Natural killer cell (primary cell): ENCODE measurements around the gene TMIE. TPM values are rescaled to one million over a fixed set of nuclear protein-coding genes. Genes with fewer than 3 reads are reported as not detected.
"Not testable (repeated sequence)": the region's sequence is repeated elsewhere in the genome, so short reads cannot be mapped to it uniquely, and the experiment has no call there.

ENCODE experiments used
- ATAC-seq, 3 donors: fragments of 150-1000 bp in 2 of 3; fragments of 200-7000 bp in 1 of 3; cut with Tn5 transposase; 1 replicate in 1 of 3; 2 replicates in 2 of 3; pipeline ENCODE4 v1.10.0; 2021; ENCODE audit warnings: mild to moderate bottlenecking in 2 of 3, moderate library complexity in 2 of 3
- DNase-seq, 2 donors: peaks; one replicate each; pipeline versions ENCODE4 v3.0.0 to v3.0.0-alpha.2; 2013 to 2021; ENCODE audit warnings: mixed read lengths in 1 of 2
- H3K27ac ChIP-seq: one replicate; pipeline ENCODE4 v1.5.1; 2013; ENCODE audit warnings: mild to moderate bottlenecking, low read length
- H3K27me3 ChIP-seq: one replicate; pipeline ENCODE4 v1.6.1; 2013; ENCODE audit warnings: low read length; ENCODE audit not compliant: control insufficient read depth, insufficient read depth
- H3K36me3 ChIP-seq: one replicate; pipeline ENCODE4 v1.6.1; 2013; ENCODE audit warnings: low read length; ENCODE audit not compliant: control insufficient read depth, insufficient read depth
- H3K4me1 ChIP-seq: one replicate; pipeline ENCODE4 v1.6.1; 2013; ENCODE audit warnings: low read length; ENCODE audit not compliant: control insufficient read depth, insufficient read depth
- H3K4me3 ChIP-seq: one replicate; pipeline ENCODE4 v1.5.1; 2013; ENCODE audit warnings: low read length
- H3K9me3 ChIP-seq: one replicate; pipeline ENCODE4 v1.6.1; 2013; ENCODE audit warnings: low read length; ENCODE audit not compliant: control insufficient read depth, insufficient read depth
- H3K27ac Mint-ChIP-seq, 2 donors: one replicate each; pipeline ENCODE4 v1.8.0; 2022; ENCODE audit warnings: mild to moderate bottlenecking in 2 of 2, mixed read lengths in 2 of 2, moderate library complexity in 1 of 2
- H3K27me3 Mint-ChIP-seq, 2 donors: one replicate each; pipeline ENCODE4 v1.8.0; 2022; ENCODE audit warnings: low read depth in 2 of 2, mixed read lengths in 2 of 2
- H3K36me3 Mint-ChIP-seq: one replicate; pipeline ENCODE4 v1.8.0; 2022; ENCODE audit warnings: mixed read lengths
- H3K4me1 Mint-ChIP-seq, 2 donors: one replicate each; pipeline ENCODE4 v1.8.0; 2022; ENCODE audit warnings: mixed read lengths in 2 of 2
- H3K4me3 Mint-ChIP-seq: one replicate; pipeline ENCODE4 v1.8.0; 2022; ENCODE audit warnings: mild to moderate bottlenecking, moderate library complexity, mixed read lengths
- H3K9me3 Mint-ChIP-seq, 2 donors: one replicate each; pipeline ENCODE4 v1.8.0; 2022; ENCODE audit warnings: mixed read lengths in 2 of 2
- WGBS: methylation state at CpG from one replicate; pipeline ENCODE4 v1.1.7; 2013; ENCODE audit warnings: missing lambda C conversion rate; ENCODE audit not compliant: insufficient coverage; 5-methylcytosine and 5-hydroxymethylcytosine counted together
- intact Hi-C: fragments of 100-400 bp; cut with micrococcal nuclease; formaldehyde crosslinking; loops from one replicate; pipeline ENCODE4 v1.14.2; 2022
- total RNA-seq, 4 donors: library from RNA; stranded (reverse); fragments of 120-200 nt in 1 of 4; gene quantifications; one replicate each; pipeline versions ENCODE4 v1.2.3 to v1.2.4, GENCODE V29; 2013 to 2022
- TF ChIP-seq, protein P1 (sequence below): fragments of 200-600 bp; IDR thresholded peaks from one replicate; pipeline ENCODE4 v1.8.0; 2022; ENCODE audit warnings: antibody characterized with exemption

The TMIE gene
- total RNA-seq, 3 donors from 2014 or later (not counting 1 experiment from before 2014, with no cell fraction given), result not detected

DNA sequence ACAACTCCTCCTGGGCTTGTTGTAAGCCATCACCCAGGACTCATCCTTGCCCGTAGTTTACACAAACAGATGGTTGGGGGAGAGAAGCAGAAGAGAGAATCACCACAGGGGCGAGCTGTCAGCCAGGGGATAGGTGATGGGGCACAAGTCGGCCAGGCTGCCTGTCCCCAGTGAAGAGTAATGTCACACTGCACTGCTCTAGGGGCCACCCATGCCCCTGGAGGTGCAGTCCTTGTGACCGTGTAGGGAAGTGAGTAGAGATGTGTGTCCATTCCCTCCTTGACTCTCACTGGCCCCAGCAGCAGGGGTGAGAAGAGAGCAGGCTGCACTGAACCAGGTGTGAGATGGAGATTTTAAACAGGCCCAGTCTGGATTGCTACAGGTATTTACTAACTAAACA is 33.6 kb downstream of the TMIE start:
- Histone ChIP-seq H3K9me3 (no peaks in the 10 kb centered on the region), H3K36me3 (no peaks in the 10 kb centered on the region), H3K27me3 (peaks cover 2% of the 10 kb centered on the region), H3K4me3 (no peak overlapping the region), H3K27ac (no peak overlapping the region), H3K4me1 (no peaks in the 10 kb centered on the region)
- ATAC-seq, result no peak
- 78% methylated on average over 4 of the region's 4 CpGs for WGBS
- intact Hi-C loops, result no loop called here
- TF ChIP-seq, protein P1, sequence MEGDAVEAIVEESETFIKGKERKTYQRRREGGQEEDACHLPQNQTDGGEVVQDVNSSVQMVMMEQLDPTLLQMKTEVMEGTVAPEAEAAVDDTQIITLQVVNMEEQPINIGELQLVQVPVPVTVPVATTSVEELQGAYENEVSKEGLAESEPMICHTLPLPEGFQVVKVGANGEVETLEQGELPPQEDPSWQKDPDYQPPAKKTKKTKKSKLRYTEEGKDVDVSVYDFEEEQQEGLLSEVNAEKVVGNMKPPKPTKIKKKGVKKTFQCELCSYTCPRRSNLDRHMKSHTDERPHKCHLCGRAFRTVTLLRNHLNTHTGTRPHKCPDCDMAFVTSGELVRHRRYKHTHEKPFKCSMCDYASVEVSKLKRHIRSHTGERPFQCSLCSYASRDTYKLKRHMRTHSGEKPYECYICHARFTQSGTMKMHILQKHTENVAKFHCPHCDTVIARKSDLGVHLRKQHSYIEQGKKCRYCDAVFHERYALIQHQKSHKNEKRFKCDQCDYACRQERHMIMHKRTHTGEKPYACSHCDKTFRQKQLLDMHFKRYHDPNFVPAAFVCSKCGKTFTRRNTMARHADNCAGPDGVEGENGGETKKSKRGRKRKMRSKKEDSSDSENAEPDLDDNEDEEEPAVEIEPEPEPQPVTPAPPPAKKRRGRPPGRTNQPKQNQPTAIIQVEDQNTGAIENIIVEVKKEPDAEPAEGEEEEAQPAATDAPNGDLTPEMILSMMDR, result no peak
- no peak for DNase-seq
- Mint-ChIP-seq H3K9me3 (no peaks in the 10 kb centered on the region), H3K4me3 (no peak overlapping the region), H3K27me3 (peaks cover 8 to 9% of the 10 kb centered on the region in 2 donors), H3K4me1 (no peaks in the 10 kb centered on the region), H3K36me3 (no peaks in the 10 kb centered on the region), H3K27ac (no peak overlapping the region)

DNA sequence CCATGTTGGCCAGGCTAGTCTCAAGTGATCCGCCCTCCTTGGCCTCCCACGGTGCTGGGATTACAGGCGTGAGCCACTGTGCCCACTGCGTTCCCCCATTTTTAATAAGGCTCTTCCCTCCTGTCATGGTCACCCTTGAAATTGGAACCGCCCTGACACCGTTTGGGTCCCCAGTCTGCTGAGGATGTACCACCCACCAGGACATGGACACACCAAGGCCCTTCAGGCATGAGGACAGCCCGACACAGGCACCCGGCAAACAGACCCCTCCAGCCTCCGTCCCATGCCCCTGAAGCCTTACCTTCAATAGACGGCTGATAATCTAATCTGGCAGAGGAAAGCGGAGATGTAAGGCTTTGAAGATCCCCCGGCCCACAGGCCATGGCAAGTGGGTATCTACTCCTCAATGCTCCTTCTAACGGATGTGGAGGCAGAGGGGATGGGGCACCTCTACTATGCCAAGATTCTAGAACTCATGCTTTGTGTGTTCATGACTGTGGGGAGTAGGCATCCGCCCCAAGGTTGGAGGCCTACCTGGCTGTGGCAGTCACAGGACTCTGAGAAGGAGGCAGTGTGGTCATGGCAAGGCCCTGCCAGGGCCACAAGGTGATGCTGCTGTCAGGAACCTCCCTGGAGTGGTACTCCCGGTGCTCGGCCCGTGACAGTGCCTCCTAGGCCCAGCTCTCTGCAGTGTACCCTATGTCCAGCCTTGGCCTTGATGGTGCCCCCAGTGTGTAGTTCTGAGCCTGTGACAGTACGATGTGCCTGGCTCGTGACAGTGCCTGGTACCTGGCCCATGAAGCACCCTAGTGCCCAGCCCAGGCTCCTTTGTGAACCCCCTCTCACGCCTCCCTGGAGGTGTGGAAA is 35.0 kb downstream of the TMIE start:
- H3K4me1 Mint-ChIP-seq, result no peaks in the 10 kb centered on the region
- intact Hi-C loops, result no loop called here
- H3K27me3 Mint-ChIP-seq, result peaks cover 8 to 9% of the 10 kb centered on the region in 2 donors
- 89% methylated on average over 20 of the region's 20 CpGs for WGBS
- Histone ChIP-seq H3K27me3 (peaks cover 2% of the 10 kb centered on the region), H3K4me1 (no peaks in the 10 kb centered on the region), H3K4me3 (no peak overlapping the region), H3K9me3 (no peaks in the 10 kb centered on the region), H3K27ac (no peak overlapping the region), H3K36me3 (no peaks in the 10 kb centered on the region)
- DNase-seq (no peak), ATAC-seq (no peak)
- H3K27ac Mint-ChIP-seq, result no peak overlapping the region
- no peaks in the 10 kb centered on the region for H3K9me3 Mint-ChIP-seq
- no peak overlapping the region for H3K4me3 Mint-ChIP-seq
- TF ChIP-seq, protein P1, result no peak
- no peaks in the 10 kb centered on the region for H3K36me3 Mint-ChIP-seq

DNA sequence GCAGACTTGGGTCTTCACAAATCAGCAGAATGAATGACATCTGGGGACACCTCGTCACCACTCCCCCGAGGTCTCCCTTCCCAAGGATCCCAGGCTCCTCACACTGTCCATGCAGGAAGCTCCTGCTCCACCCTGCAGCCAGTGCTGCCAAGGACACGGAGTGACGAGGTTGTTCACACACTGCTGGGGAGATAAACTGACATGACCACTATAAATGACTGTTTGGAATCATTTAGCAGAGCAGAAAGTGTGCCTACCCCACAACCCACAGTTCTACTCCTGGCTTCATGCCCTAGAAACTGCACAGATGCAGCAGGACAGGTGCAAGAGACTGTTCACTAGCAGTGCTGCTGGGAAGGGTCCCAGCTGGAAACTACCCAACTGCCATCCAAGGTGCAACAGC is 36.1 kb downstream of the TMIE start:
- Mint-ChIP-seq H3K36me3 (no peaks in the 10 kb centered on the region), H3K9me3 (no peaks in the 10 kb centered on the region), H3K4me3 (no peak overlapping the region), H3K27me3 (peaks cover 8 to 9% of the 10 kb centered on the region in 2 donors), H3K4me1 (no peaks in the 10 kb centered on the region), H3K27ac (no peak overlapping the region)
- no peak overlapping the region for H3K27ac ChIP-seq
- no peak overlapping the region for H3K4me3 ChIP-seq
- H3K27me3 ChIP-seq, result peaks cover 2% of the 10 kb centered on the region
- DNase-seq (no peak), ATAC-seq (no peak)
- TF ChIP-seq, protein P1, result no peak
- H3K4me1 ChIP-seq, result no peaks in the 10 kb centered on the region
- H3K36me3 ChIP-seq, result no peaks in the 10 kb centered on the region
- intact Hi-C loops, result no loop called here
- 65% methylated on average over 4 of the region's 4 CpGs for WGBS
- H3K9me3 ChIP-seq, result no peaks in the 10 kb centered on the region

- H3K36me3 ChIP-seq, H3K4me3 ChIP-seq, H3K9me3 ChIP-seq, H3K36me3 Mint-ChIP-seq, H3K4me1 Mint-ChIP-seq, H3K27me3 Mint-ChIP-seq, H3K27ac Mint-ChIP-seq, H3K4me3 Mint-ChIP-seq, H3K27me3 ChIP-seq, intact Hi-C loops, H3K9me3 Mint-ChIP-seq, H3K4me1 ChIP-seq, DNase-seq, H3K27ac ChIP-seq, ATAC-seq: not testable (repeated sequence)
- 100% methylated on average over 2 of the region's 3 CpGs for WGBS
These were observed 38.4 kb downstream of the TMIE start for GRCh38 chr3:46739565-46739964.
